GM12878 (cell line): ENCODE results near the gene ACE2. TPM values are rescaled to one million over a fixed set of nuclear protein-coding genes. Genes with fewer than 3 reads are reported as not detected.

Source experiments
- ATAC-seq: fragments of 200-7000 bp; cut with Tn5 transposase; 3 replicates; pipeline ENCODE4 v1.9.1; 2020; ENCODE audit warnings: mild to moderate bottlenecking, moderate library complexity
- BruUV-seq: library from RNA; stranded (reverse); fragments of 400-500 nt; replicated peaks from 2 replicates; lab custom pipeline; 2021; lab: Mats Ljungman, UMichigan
- CTCF ChIA-PET: fragments of 300-600 bp; sonication (Branson Sonifier 250); formaldehyde crosslinking; extraction: SDS; loops from one replicate; lab custom pipeline; 2021; ENCODE audit warnings: inconsistent platforms; lab: Yijun Ruan, JAX
- POLR2A ChIA-PET: fragments of 350-600 bp; formaldehyde crosslinking; extraction: SDS; loops from one replicate; lab custom pipeline; 2021; ENCODE audit warnings: inconsistent platforms; lab: Charles Lee
- RAD21 ChIA-PET: fragments of 300-600 bp; sonication (Branson Sonifier 250); formaldehyde crosslinking; loops from one replicate; lab custom pipeline; 2023; ENCODE audit warnings: antibody characterized with exemption; ENCODE audit not compliant: unreplicated experiment; lab: Charles Lee
- SMC1A ChIA-PET: fragments of 300-600 bp; sonication (Branson Sonifier 250); formaldehyde crosslinking; loops from one replicate; lab custom pipeline; 2023; ENCODE audit not compliant: unreplicated experiment, uncharacterized antibody; lab: Charles Lee
- DNase-seq: peaks from one replicate; pipeline ENCODE4 v3.0.0-alpha.2; 2011; ENCODE audit warnings: low read depth, low spot score
- FAIRE-seq: peaks from 3 replicates; lab custom pipeline; 2011; peaks lifted over from hg19 to GRCh38; lab: Jason Lieb, UNC
- H2AFZ ChIP-seq: 2 replicates; pipeline ENCODE4 v1.6.0; 2011; ENCODE audit warnings: low read depth, low read length, control low read depth; ENCODE audit not compliant: control insufficient read depth
- H3K27ac ChIP-seq: 2 replicates; pipeline ENCODE4 v1.5.1; 2011; ENCODE audit warnings: control low read depth; ENCODE audit not compliant: control insufficient read depth, insufficient read depth
- H3K27me3 ChIP-seq, 2 experiments: replicated peaks in 1 of 2; 2 replicates each; pipeline versions ENCODE4 v1.6.0 to v1.6.1; 2011; ENCODE audit warnings: low read length in 1 of 2; ENCODE audit not compliant: control insufficient read depth in 2 of 2, insufficient read depth in 2 of 2
- H3K36me3 ChIP-seq, 2 experiments: 2 replicates each; pipeline ENCODE4 v1.5.1; 2011; ENCODE audit warnings: low read length in 1 of 2; ENCODE audit not compliant: control insufficient read depth in 2 of 2, insufficient read depth in 2 of 2
- H3K4me1 ChIP-seq: 2 replicates; pipeline ENCODE4 v1.6.1; 2011; ENCODE audit warnings: mild to moderate bottlenecking, low read length, moderate library complexity, mixed read lengths; ENCODE audit not compliant: control insufficient read depth, insufficient read depth
- H3K4me2 ChIP-seq: 2 replicates; pipeline ENCODE4 v1.6.0; 2011; ENCODE audit warnings: control low read depth; ENCODE audit not compliant: control insufficient read depth, insufficient read depth
- H3K4me3 ChIP-seq: fragments of 200-600 bp; sonication (generic); 2 replicates; pipeline ENCODE4 v1.5.1; 2016
- H3K79me2 ChIP-seq: 2 replicates; pipeline ENCODE4 v1.6.0; 2011; ENCODE audit warnings: low read length; ENCODE audit not compliant: control insufficient read depth, insufficient read depth
- H3K9ac ChIP-seq: 2 replicates; pipeline ENCODE4 v1.8.0; 2011; ENCODE audit warnings: low read length, control low read depth, mixed read lengths; ENCODE audit not compliant: control insufficient read depth, insufficient read depth
- H3K9me3 ChIP-seq: replicated peaks from 3 replicates; pipeline ENCODE4 v1.5.1; 2011; ENCODE audit warnings: mild to moderate bottlenecking, low read length; ENCODE audit not compliant: control insufficient read depth, insufficient read depth
- H4K20me1 ChIP-seq: 2 replicates; pipeline ENCODE4 v1.6.0; 2011; ENCODE audit not compliant: control insufficient read depth, insufficient read depth
- CEBPZ ChIP-seq: fragments of 150-350 bp; IDR thresholded peaks from 2 replicates; pipeline ENCODE4 v1.6.1; 2016; ENCODE audit warnings: low read depth, low read length
- EED ChIP-seq: sonication (generic); IDR thresholded peaks from 2 replicates; pipeline ENCODE4 v1.6.1; 2016; ENCODE audit warnings: antibody characterized with exemption, low read depth
- IRF3 ChIP-seq: fragments of 450-650 bp; IDR thresholded peaks from 2 replicates; pipeline ENCODE4 v1.6.1; 2014; ENCODE audit warnings: mild to moderate bottlenecking
- JUNB ChIP-seq: IDR thresholded peaks from 2 replicates; pipeline ENCODE4 v1.6.1; 2016; ENCODE audit warnings: antibody characterized with exemption, mild to moderate bottlenecking
- MLLT1 ChIP-seq: fragments of 450-650 bp; IDR thresholded peaks from 2 replicates; pipeline ENCODE4 v1.6.1; 2016; ENCODE audit warnings: mild to moderate bottlenecking
- MTA2 ChIP-seq: fragments of 450-650 bp; IDR thresholded peaks from 2 replicates; pipeline ENCODE4 v1.6.1; 2016; ENCODE audit warnings: low read depth, mild to moderate bottlenecking, moderate library complexity
- POLR2A ChIP-seq: IDR thresholded peaks from 2 replicates; pipeline ENCODE4 v1.6.1; 2011; ENCODE audit warnings: low read depth, mild to moderate bottlenecking, low read length
- POLR2AphosphoS2 ChIP-seq: IDR thresholded peaks from 2 replicates; pipeline ENCODE4 v1.6.1; 2011; ENCODE audit warnings: low read depth, mild to moderate bottlenecking, low read length, improper control_type of control experiment, moderate library complexity
- SRF ChIP-seq, 2 experiments: IDR thresholded peaks; 2 replicates each; pipeline ENCODE4 v1.6.1; 2011; ENCODE audit warnings: low read depth in 2 of 2, low read length in 2 of 2, mild to moderate bottlenecking in 1 of 2, moderate library complexity in 1 of 2
- TARDBP ChIP-seq: IDR thresholded peaks from 2 replicates; pipeline ENCODE4 v1.6.1; 2016; ENCODE audit warnings: borderline replicate concordance
- TBL1XR1 ChIP-seq: IDR thresholded peaks from 2 replicates; pipeline ENCODE4 v1.6.1; 2012; ENCODE audit warnings: low read depth, low read length, improper control_type of control experiment
- TCF12 ChIP-seq: IDR thresholded peaks from 2 replicates; pipeline ENCODE4 v1.6.1; 2011; ENCODE audit warnings: low read depth, mild to moderate bottlenecking, low read length
- WRNIP1 ChIP-seq: IDR thresholded peaks from 2 replicates; pipeline ENCODE4 v1.6.1; 2011; ENCODE audit warnings: low read depth, low read length, improper control_type of control experiment, borderline replicate concordance
- WGBS: methylation state at CpG from one replicate; pipeline ENCODE4 v1.1.6; 2016; ENCODE audit warnings: low lambda C conversion rate; ENCODE audit not compliant: insufficient replicate concordance, insufficient coverage; ENCODE audit errors: missing lambda C conversion rate; 5-methylcytosine and 5-hydroxymethylcytosine counted together
- in situ Hi-C: fragments of 300-500 bp; cut with MboI; formaldehyde crosslinking; loops from 9 replicates; pipeline ENCODE4 v1.14.3; 2018; ENCODE audit warnings: mixed read lengths
- intact Hi-C: fragments of 100-400 bp; cut with micrococcal nuclease; formaldehyde crosslinking; loops from one replicate; pipeline ENCODE4 v1.14.2; 2022; ENCODE audit not compliant: unreplicated experiment
- polyA plus RNA-seq, 11 experiments: library from polyadenylated mRNA; depleted of rRNA in 4 of 11; unstranded in 6 of 11; stranded (reverse) in 5 of 11; fragments of >200 nt; fragmentation: Nextera tagmentation in 4 of 11; fragmentation: Illumina TruSeq in 1 of 11; extraction: Ambion mirVana in 4 of 11; extraction: Trizol in 1 of 11; gene quantifications; 1 replicate in 1 of 11; 2 replicates in 10 of 11; pipeline versions ENCODE4 v1.2.1 to v1.2.3, GENCODE V29; 2011 to 2016; ENCODE audit warnings: inconsistent platforms in 2 of 11, missing spikeins in 2 of 11, low read depth in 1 of 11
- total RNA-seq, 4 experiments: library from RNA; depleted of rRNA in 3 of 4; stranded (reverse); fragments of >200 nt in 3 of 4; fragmentation: Illumina TruSeq in 1 of 4; extraction: Trizol in 1 of 4; gene quantifications; 2 replicates each; pipeline versions ENCODE4 v1.2.1 to v1.2.3, GENCODE V29; 2013 to 2021
- TF ChIP-seq, protein P1 (sequence below): IDR thresholded peaks from 2 replicates; pipeline ENCODE4 v1.6.1; 2012; ENCODE audit warnings: low read depth, low read length, improper control_type of control experiment

The ACE2 gene
- total and polyA plus RNA-seq, 10 of the 15 experiments (the other 5 are each of a cell fraction or from before 2014, with no cell fraction given), result 0.04 TPM; not detected in 9

GRCh38 chrX:15563056-15563455, 37.7 kb downstream of the ACE2 start:
- in situ Hi-C loops, result no loop called here

More at GRCh38 chrX:15563056-15563455, 37.7 kb downstream of the ACE2 start:
- H3K4me2 ChIP-seq, result no peak overlapping the region
- ChIA-PET RAD21 (no interaction called here), CTCF (interaction anchor here (0.7 to 1.6 kb wide), 3 partner anchors 9 to 213 kb away, joined by 3 read pairs; no protein-coding TSS in a partner anchor), SMC1A (interaction anchor here (1.0 kb wide), 2 partner anchors 50 to 263 kb away, joined by 3 to 6 read pairs; no protein-coding TSS in a partner anchor), POLR2A (no interaction called here)
- BruUV-seq, result no TSS peak
- 36% methylated on average over 7 of the region's 7 CpGs for WGBS
- no peaks in the 10 kb centered on the region for H4K20me1 ChIP-seq
- DNase-seq (no peak), FAIRE-seq (no peak), ATAC-seq (no peak)
- H3K36me3 ChIP-seq, result no peaks in the 10 kb centered on the region
- H2AFZ ChIP-seq, result no peak overlapping the region
- H3K27ac ChIP-seq, result no peak overlapping the region
- TF ChIP-seq EED (no peak), TCF12 (no peak), WRNIP1 (no peak), TARDBP (no peak), IRF3 (no peak), JUNB (no peak), MLLT1 (no peak), CEBPZ (no peak), POLR2A (no peak), MTA2 (no peak), POLR2AphosphoS2 (no peak), SRF (IDR thresholded peaks at IDR 0.05; ENCODE audit: low read depth in 2 of 2, low read length in 2 of 2) (no peak), TBL1XR1 (no peak)
- TF ChIP-seq, protein P1, sequence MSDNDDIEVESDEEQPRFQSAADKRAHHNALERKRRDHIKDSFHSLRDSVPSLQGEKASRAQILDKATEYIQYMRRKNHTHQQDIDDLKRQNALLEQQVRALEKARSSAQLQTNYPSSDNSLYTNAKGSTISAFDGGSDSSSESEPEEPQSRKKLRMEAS, result no peak
- H3K4me1 ChIP-seq, result no peaks in the 10 kb centered on the region
- H3K79me2 ChIP-seq, result no peaks in the 10 kb centered on the region
- no peak overlapping the region for H3K4me3 ChIP-seq
- H3K9ac ChIP-seq, result no peak overlapping the region
- no peaks in the 10 kb centered on the region; a peak in 1 of 4 replicates for H3K27me3 ChIP-seq
- intact Hi-C loops, result no loop called here
- no peaks in the 10 kb centered on the region for H3K9me3 ChIP-seq
